OCI-LY1 (cell line): ENCODE measurements around the gene SORBS1.

Experiments
- H2AFZ ChIP-seq: fragments of 200-600 bp; sonication (generic), shearing (Covaris generic); 2 replicates; pipeline ENCODE4 v1.6.0; 2014; ENCODE audit warnings: antibody characterized with exemption, mild to moderate bottlenecking, low read length
- H3F3A ChIP-seq: fragments of 200-600 bp; sonication (generic), shearing (Covaris generic); 2 replicates; pipeline ENCODE4 v1.6.0; 2014; ENCODE audit warnings: mild to moderate bottlenecking, antibody characterized with exemption, low read length, moderate library complexity; ENCODE audit not compliant: insufficient read depth
- H3K27ac ChIP-seq: fragments of 200-600 bp; sonication (generic); 2 replicates; pipeline ENCODE4 v1.5.1; 2014; ENCODE audit warnings: low read length, mixed run types, mild to moderate bottlenecking, low read depth; ENCODE audit not compliant: poor library complexity, severe bottlenecking
- H3K27me3 ChIP-seq: fragments of 200-600 bp; sonication (generic); 2 replicates; pipeline ENCODE4 v1.6.0; 2014; ENCODE audit warnings: antibody characterized with exemption, mild to moderate bottlenecking, low read length, moderate library complexity; ENCODE audit not compliant: insufficient read depth
- H3K36me3 ChIP-seq: fragments of 200-600 bp; sonication (generic); 2 replicates; pipeline ENCODE4 v1.6.1; 2014; ENCODE audit warnings: mild to moderate bottlenecking, antibody characterized with exemption, low read length, moderate library complexity, mixed read lengths; ENCODE audit not compliant: insufficient read depth
- H3K4me1 ChIP-seq: fragments of 200-600 bp; sonication (generic); 2 replicates; pipeline ENCODE4 v1.5.1; 2014; ENCODE audit warnings: mild to moderate bottlenecking, low read length, moderate library complexity; ENCODE audit not compliant: insufficient read depth, severe bottlenecking
- H3K4me2 ChIP-seq: fragments of 200-600 bp; sonication (generic), shearing (Covaris generic); 2 replicates; pipeline ENCODE4 v1.6.1; 2014; ENCODE audit warnings: low read length
- H3K4me3 ChIP-seq: fragments of 200-600 bp; sonication (generic); 2 replicates; pipeline ENCODE4 v1.5.1; 2014; ENCODE audit warnings: low read length, low read depth, mild to moderate bottlenecking, mixed read lengths; ENCODE audit not compliant: poor library complexity, severe bottlenecking
- H3K79me2 ChIP-seq: fragments of 200-600 bp; shearing (Covaris generic); 2 replicates; pipeline ENCODE4 v1.6.1; 2016; ENCODE audit warnings: mixed run types, low read length, mixed read lengths; ENCODE audit not compliant: insufficient read depth
- H3K9ac ChIP-seq: fragments of 200-600 bp; sonication (generic), shearing (Covaris generic); 2 replicates; pipeline ENCODE4 v1.6.1; 2014; ENCODE audit warnings: mild to moderate bottlenecking, low read length, mixed read lengths
- H3K9me2 ChIP-seq: fragments of 200-600 bp; sonication (generic), shearing (Covaris generic); 2 replicates; pipeline ENCODE4 v1.6.1; 2014; ENCODE audit warnings: low read depth, mild to moderate bottlenecking, low read length, mixed read lengths
- H3K9me3 ChIP-seq: fragments of 200-600 bp; shearing (Covaris generic); 2 replicates; pipeline ENCODE4 v1.6.1; 2014; ENCODE audit warnings: low read length, mixed read lengths
- H4K20me1 ChIP-seq: fragments of 200-600 bp; sonication (generic), shearing (Covaris generic); 2 replicates; pipeline ENCODE4 v1.6.0; 2016; ENCODE audit warnings: mild to moderate bottlenecking, low read length; ENCODE audit not compliant: insufficient read depth
- CTCF ChIP-seq: fragments of 200-600 bp; sonication (generic), shearing (Covaris generic); IDR thresholded peaks from 2 replicates; pipeline ENCODE4 v1.5.1; 2017; ENCODE audit warnings: mild to moderate bottlenecking, antibody characterized with exemption, low read length, moderate library complexity, mixed read lengths
- EZH2 ChIP-seq: fragments of 200-600 bp; sonication (generic), shearing (Covaris generic); IDR thresholded peaks from 2 replicates; pipeline ENCODE4 v1.8.0; 2017; ENCODE audit warnings: borderline replicate concordance, mixed run types, mild to moderate bottlenecking, antibody characterized with exemption, low read length, moderate library complexity, mixed read lengths

Gene SORBS1

GRCh38 chr10:95532536-95532935, 28.6 kb downstream of the SORBS1 start:
- H3K4me2 ChIP-seq, result no peak overlapping the region
- H3K4me1 ChIP-seq, result no peaks in the 10 kb centered on the region
- H3K4me3 ChIP-seq, result no peak overlapping the region
- H3K27ac ChIP-seq, result no peak overlapping the region
- no peaks in the 10 kb centered on the region for H4K20me1 ChIP-seq
- no peaks in the 10 kb centered on the region for H3K27me3 ChIP-seq
- no peaks in the 10 kb centered on the region for H3K9me2 ChIP-seq
- no peaks in the 10 kb centered on the region for H3K79me2 ChIP-seq
- H3F3A ChIP-seq, result no peaks in the 10 kb centered on the region
- H3K9me3 ChIP-seq, result no peaks in the 10 kb centered on the region
- no peaks in the 10 kb centered on the region for H3K36me3 ChIP-seq
- H2AFZ ChIP-seq, result no peak overlapping the region
- TF ChIP-seq CTCF, result no peak
- no peak for TF ChIP-seq EZH2
- no peak overlapping the region for H3K9ac ChIP-seq

GRCh38 chr10:95531994-95532399, 29.2 kb downstream of the SORBS1 start:
- H3K9me3 ChIP-seq, result no peaks in the 10 kb centered on the region
- H2AFZ ChIP-seq, result no peak overlapping the region
- H3K9ac ChIP-seq, result no peak overlapping the region
- H3K79me2 ChIP-seq, result no peaks in the 10 kb centered on the region
- H3K4me2 ChIP-seq, result no peak overlapping the region
- no peak overlapping the region for H3K4me3 ChIP-seq
- H3K4me1 ChIP-seq, result no peaks in the 10 kb centered on the region
- H3K27me3 ChIP-seq, result no peaks in the 10 kb centered on the region
- TF ChIP-seq EZH2 (no peak), CTCF (no peak)
- no peaks in the 10 kb centered on the region for H4K20me1 ChIP-seq
- H3K36me3 ChIP-seq, result no peaks in the 10 kb centered on the region
- no peaks in the 10 kb centered on the region for H3K9me2 ChIP-seq
- no peaks in the 10 kb centered on the region for H3F3A ChIP-seq
- no peak overlapping the region for H3K27ac ChIP-seq

- Histone ChIP-seq H3K79me2 (no peaks in the 10 kb centered on the region), H3F3A (no peaks in the 10 kb centered on the region), H3K4me2 (no peak overlapping the region), H3K27me3 (no peaks in the 10 kb centered on the region), H3K36me3 (no peaks in the 10 kb centered on the region), H3K9ac (no peak overlapping the region), H3K9me3 (no peaks in the 10 kb centered on the region), H3K4me1 (no peaks in the 10 kb centered on the region), H2AFZ (no peak overlapping the region), H3K9me2 (no peaks in the 10 kb centered on the region), H3K4me3 (no peak overlapping the region), H4K20me1 (no peaks in the 10 kb centered on the region), H3K27ac (no peak overlapping the region)
- no peak for TF ChIP-seq EZH2
- TF ChIP-seq CTCF, result no peak
Observed at GRCh38 chr10:95531058-95531809, 29.9 kb downstream of the SORBS1 start.
